COLO668 (cell line): ENCODE results near the gene NXPH2.
"Not testable (repeated sequence)": the region's sequence is repeated elsewhere in the genome, so short reads cannot be mapped to it uniquely, and the experiment has no call there.

ENCODE experiments used
- DNase-seq: peaks from one replicate; lab custom pipeline; 2025; ENCODE audit not compliant: unreplicated experiment; lab: John Stamatoyannopoulos, UW

Gene NXPH2

DNA sequence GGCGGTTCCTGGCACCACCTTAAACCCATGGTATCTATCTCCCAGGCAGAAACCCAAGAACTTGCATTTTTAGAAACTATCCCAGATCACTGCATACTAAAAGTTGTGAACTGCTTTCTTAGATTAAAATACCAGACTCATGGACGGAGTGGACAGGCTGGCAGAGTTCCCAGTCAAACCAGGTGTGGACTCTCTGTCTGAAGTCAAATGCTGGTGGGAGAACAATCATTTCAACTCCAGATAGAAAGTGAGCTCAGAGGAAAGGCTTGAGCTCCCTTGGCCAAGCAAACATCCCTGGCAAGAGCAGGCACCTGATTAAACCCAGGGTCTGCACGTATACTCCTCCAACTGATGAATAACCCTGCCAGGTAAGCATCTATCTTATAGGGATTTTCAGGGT, 19.5 kb downstream of the NXPH2 start:
- DNase-seq = no peak

DNA sequence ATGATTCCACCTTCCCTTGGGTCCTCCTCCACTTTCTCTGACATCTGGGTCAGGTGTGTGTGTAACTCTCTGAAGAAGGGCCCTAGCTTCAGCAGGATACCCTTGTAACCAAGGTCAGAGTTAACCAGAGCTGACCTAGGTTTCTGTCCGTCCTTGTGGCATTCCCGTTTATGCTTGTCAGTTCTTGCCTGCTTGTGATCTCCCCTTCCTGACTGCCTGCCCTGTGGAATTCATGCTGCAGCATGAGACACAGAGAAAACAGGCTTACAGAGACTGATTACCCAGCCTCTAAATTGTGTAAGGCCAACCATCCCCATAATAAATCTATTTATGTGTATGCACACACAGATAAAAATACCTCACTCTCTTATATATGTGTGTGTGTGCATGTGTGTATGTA, 22.8 kb downstream of the NXPH2 start:
- no peak for DNase-seq

DNA sequence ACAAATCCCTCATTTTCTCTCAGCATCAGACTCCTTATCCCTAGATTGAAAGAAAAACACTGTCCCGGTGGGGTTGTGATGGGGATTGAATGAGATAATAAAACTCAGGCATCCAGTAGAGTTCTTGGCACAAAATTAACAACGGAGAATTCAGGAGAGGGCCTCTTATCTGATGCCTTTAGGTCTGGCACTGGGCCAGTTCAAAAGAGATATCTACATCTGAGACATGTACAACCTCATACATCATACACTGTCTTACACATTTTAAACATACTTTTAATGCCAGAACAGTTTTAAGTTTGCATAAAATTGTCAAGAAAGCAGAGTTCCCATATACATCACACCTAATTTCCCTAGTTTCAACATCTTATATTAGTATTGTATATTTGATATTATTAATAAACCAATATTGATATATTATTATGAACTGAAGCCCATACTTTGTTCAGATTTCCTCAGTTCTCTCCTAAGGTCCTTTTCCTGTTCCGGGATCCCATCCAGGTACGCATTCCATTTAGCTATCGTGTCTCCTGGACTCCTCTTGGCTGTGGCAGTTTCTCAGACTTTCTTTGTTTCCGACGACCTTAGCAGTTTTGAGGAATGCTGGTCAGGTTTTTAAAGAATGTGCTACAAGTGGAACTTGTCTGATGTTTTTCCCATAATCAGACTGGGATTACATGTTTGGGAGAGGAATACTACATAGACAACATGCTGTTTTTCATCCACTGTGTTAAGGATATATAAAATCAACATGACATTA, 27.8 kb downstream of the NXPH2 start:
- DNase-seq = no peak

DNA sequence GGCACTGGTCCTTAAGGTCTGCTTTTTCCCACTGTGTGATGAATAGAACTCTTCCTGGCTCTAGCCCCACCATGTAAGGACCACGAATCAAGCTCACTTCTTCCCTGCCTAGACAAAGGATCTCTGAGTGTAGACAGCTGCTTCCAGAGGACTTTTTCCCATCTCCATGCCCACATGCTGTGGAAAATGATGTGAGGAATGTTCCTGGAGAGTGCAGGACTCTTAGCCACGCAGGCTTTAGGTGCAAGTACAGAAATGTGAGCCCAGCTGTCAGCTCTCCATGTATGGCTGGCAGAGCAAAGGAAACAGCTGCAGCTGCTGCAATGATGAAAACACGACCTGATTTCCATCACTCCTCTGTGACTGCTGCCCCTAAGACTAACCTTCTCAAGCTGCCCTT, 35.5 kb downstream of the NXPH2 start:
- peak; percentile 13 for DNase-seq

DNA sequence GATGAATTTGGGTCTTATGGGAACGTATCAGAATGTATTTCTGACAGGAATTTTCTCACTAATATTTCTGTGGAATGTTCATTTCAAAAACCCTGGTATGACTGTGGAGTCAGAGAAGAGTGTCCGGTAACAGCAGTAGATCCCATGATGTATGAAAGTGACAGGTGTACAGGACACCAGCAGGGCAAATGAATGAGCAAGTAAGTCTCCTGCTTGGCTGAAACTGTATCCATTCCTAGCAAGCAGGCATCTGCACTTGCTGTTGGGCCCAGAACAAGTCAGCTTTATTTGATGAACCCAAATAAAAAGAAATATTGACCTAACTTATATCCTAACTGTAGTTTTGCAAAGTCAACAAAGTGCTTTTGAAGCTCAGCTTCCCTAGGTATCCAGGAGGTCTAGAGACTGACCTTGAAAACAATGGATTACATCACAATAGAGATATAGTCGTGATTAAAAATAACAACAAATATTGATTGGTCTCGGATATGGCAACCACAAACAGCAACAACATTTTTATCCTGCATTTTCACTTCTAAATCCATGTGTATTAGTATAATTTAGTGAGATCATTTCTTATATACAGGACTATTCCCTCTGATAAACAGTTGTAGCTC, 37.6 kb downstream of the NXPH2 start:
- no peak for DNase-seq

DNA sequence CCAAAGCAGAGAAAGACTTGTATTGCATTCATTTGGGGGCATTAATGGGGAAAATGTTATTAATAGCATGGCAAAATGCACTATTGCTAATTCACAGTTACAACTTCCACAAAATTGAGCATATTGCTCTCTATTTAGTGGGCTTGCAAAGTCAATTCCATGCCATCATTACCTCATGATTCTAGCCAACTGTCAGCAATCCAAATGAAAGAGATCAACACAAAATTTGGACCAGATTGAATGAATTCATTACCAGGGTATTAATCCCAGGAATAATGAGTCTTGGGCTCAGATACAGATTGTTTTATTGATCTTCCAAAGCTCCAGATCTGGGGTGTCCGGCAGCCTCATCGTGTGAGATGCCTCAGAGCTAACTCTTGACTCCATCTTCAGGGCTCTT, 38.3 kb downstream of the NXPH2 start:
- no peak for DNase-seq

DNA sequence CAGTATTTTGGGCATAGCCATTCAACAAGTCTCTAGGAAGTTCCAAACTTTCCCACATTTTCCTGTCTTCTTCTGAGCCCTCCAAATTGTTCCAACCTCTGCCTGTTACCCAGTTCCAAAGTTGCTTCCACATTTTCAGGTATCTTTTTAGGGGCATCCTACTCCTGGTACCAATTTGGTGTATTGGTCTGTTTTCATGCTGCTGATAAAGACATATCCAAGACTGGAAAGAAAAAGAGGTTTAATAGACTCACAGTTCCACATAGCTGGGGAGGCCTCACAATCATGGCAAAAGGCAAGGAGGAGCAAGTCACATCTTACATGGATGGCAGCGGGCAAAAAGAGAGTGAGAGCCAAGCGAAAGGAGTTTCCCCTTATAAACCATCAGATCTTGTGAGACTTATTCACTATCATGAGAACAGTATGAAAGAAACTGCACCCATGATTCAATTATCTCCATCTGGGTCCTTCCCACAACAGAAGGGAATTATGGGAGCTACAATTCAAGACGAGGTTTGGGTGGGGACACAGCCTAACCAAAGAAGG, 43.1 kb downstream of the NXPH2 start:
- DNase-seq = not testable (repeated sequence)

DNA sequence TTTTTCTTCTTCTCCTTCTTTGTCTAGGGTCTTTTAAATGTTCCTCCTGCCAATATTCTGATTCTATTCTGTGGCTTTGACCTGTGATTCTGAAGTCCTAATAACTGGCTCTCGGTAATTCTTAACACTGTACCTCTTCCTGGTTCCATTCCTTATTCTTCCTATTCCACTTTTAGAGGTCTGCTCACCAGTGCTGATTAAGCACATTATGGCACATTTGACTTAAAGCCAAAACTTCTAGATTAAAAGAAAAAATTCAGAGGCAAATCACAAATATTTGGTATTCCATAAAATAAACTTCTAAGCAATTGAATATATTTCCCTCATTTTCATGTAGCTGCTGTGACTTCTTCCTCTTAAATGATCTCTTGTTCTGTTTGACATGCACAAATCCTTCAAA, 47.5 kb downstream of the NXPH2 start:
- no peak for DNase-seq

DNA sequence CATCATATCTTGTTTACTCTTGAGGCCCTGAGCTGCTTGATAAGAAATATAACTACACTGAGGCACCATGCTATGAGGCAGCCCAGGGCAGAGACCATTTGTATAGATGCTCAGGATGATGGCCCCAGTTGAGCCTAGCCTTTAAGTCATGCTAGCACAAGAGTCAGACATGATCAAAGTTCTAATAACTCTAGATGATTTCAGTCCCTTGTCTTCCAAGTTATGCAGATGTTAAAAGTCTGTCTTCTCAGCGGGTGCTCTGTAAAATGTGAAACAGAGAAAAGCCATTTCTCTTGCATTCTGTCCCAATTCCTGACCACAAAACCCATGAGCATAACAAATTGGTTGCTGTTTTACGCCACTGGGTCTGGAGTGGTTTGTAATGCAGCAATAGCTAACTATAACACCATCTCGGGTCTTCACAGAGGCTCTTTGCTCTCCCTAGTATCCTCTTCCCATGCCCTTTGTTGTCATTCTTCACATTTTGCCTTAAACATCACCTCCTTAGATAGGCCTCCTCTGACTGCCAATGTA, 49.6 kb downstream of the NXPH2 start:
- no peak for DNase-seq

DNA sequence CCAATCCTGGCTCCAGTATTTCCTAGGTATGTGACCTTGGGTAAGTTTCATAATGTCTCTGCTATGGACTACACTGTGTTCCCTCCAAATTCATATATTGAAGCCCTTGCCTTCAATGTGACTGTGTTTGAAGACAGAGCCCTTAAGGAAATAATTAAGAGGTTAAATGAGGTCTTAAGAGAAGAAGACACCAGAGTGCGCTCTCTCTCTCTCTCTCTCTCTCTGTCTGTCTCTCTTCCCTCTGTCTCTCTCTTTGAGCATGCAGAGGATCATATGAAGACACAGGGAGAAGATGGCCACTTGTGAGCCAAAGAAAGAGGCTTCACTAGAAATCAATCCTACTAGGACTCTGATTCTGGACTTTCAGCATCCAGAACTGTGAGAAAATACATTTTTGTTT, 52.2 kb downstream of the NXPH2 start:
- DNase-seq = no peak

DNA sequence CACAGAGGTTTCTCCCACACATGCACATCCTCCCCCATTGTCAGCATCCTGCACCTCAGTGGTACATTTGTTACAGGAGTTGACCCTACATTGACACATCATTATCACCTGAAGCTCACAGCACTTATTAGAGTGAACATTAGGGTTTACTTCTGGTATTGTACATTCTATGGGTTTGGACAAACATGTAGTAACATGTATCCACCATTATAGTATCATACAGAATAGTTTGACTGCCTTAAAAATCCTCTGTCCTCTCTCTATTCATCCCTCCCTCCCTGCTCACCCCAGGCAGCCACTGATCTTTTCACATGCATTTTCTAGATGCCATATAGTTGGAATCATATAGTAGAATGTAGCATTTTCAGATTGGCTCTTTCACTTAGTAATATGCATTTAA, 53.5 kb downstream of the NXPH2 start:
- DNase-seq = no peak

DNA sequence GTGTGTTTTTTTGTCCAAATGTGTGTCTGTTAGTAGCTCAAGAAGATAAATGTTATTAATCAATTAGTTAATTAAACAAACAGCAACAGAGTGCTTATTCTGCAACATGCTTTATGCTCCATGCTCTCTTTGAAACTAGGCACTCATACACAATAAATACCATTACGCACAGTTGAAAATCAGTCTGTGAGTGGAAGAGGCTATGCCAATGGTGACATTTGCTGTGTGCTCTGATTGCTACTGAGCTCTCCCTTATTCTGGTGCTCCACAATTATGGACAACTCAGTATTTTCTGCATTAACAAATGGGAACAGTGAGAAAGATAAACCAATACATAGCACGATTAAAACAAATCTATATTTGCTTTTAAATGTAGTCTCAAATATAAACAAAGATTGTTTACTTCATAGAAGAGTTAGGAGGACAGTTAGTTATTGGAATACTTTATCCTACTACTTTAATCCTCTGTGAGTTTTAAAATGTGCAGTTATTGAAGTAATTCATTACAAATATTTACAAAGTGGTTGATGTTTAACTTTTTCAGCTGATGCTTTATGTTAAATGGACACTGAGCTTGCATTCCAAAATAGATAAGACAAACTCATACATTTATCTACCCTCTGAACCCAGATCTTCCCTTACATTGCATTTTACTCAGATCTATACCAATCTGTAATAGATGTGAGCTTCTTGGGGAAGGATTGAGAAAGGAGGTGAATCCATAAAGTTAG, 55.3 kb downstream of the NXPH2 start:
- no peak for DNase-seq

DNA sequence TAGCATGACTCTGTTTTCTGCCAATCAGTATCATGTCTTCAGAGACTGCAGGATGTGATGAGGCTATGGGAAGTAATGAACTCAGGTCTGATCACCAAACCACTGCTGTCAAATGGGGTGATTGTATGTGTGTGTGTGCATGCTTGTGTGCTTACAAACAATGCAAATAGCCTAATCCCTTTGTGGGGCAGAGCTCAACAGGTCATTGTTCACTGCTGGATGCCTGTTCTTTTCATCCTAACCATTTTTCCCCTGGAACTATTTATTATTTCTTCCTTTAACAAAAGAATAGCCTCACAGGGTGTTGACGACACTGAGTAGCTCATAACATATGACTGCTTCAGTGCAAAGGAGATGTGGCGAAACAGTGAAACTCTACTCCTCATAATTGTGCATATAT, 55.9 kb downstream of the NXPH2 start:
- DNase-seq = no peak

DNA sequence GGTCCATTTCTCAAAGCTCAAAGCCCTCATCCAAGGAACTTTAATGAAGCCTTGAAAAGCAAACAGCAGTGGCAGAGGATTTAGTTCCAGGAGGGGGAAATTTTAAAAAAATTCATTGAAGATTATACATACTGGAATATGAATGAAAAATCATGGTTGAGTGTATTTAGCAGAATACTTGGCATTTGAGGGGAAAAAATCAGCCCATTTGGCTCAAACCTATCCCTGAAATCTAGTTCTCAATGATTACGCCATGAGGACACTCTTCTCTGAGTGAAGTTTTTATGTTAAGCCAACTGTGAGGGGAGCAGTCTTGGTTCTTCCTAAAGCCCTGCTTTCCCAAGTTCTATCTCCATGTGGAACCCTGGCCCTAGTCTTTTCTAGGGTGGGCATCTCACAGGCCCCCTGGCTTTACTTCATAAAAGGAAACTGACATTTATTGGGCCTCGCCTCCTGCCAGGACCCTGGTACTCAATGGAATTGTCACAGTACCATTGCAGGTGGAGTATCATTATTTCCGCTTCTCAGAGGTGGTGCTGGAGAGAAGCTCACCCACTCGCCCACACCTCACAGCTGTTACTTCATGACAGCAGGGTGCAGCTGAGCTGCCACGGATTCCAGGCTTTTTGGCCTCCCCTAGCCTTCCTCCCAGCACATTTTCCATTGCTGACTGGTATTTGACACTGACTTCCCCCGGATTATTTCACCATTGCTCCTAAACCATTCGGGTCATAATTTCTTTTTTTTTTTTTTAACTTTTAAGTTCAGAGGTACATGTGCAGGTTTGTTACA, 56.8 kb downstream of the NXPH2 start:
- DNase-seq = no peak

DNA sequence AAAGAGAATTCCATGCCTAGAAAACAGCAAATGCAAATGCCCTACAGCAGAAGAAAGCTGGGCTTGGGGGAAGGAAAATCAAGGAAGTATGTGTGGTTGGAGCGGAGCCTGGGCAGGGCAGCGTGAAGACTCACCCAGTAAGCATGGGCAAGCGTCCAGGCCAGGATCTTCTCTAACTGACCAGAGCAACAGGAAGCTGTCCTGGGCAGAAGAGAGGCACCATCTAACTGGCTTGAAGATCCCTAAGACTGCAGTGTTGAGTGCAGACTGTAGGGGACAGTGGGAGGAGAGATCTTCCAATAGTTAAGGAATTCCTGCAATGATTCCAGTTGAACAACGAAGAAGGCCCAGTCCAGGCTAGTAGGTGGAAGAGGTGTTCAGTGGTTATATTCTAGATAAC, 57.9 kb downstream of the NXPH2 start:
- DNase-seq = no peak

DNA sequence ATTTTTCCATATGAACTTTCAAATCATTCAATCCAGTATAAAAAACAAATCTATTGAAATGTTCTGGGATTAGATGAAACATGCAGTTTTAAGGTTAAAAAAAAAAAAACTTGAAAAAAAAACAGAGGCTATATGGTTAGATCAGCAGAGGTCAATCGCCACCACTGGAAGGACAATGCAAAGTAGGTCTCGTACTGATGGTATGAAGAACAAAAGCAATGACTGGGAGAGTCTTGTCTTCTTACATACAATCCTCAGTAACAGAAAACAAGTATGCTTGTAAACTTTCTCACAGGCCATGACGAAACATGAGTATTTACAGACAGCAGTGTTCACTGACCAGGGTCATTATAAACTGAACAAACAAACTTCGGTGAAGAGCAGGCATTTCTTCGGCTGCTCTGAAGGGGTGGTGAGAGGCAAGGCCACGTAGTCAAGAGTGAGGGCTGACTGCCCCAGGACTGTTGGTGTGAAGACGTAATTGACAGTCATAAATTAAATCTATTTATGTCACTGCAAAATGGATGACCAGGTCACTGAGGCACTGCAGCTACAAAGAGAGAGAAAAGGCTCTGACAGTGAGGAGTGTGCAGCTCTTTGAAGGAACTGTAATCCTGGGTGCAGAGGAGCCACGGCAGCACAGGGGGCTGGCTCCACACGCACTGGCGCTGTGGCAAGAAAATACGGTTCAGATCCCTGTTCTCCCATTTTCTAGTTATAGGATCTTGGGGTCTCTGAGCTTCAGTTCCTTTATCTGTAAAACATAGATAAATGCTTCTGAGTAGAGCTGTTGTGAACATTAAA, 60.0 kb downstream of the NXPH2 start:
- no peak for DNase-seq

DNA sequence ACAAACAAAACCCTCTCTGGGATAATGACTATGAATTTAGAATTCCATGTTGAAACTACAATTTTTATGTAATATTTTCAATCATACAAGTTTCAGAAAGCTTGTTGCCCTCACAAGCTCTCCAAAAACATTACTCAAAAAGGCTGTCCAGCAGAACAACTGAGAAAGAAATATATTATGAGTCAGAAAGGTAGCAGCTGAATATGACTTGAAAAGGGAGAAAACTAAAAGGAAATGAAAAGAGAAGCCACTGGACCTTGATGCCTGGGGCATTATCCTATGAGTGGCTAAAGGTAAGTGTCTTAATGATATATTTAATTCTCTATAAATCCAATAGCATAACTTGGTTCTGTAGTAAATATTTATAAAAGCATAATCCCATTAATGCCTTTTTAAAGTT, 61.8 kb downstream of the NXPH2 start:
- DNase-seq = no peak

DNA sequence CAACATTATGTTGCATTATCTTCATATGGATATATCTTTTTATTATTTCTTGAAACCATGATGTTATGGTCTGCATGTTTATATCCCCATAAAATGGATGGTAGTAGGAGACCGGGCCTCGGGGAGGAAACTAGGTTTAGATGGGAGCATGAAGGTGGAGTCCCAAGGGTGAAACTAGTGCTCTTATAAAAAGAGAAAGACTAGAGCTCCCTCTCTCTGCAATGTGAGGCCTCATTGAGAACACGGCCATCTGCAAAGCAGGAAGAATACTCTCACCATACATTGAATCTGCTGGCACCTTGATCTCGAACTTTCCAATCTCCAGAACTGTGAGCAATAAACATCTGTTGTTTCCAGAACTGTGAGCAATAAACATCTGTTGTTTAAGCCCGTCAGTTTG, 64.0 kb downstream of the NXPH2 start:
- DNase-seq = no peak

DNA sequence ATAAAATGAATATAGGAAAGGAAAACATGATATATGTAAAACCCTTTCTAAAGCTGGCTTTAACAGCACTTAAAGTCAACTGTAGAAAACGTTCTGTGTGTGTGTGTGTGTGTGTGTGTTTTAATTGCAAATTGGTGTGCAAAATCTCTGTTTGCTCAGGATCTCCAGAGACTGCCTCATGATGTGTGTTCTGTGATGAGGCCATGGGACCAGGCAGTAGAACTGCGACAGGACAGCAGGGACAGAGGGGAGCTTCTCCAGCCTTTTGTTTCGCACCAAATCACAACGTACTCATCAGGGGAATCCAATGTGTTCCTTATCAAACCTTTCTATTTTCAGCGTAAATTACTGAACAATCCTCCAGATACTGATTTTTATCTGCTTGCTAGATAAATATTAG, 66.7 kb downstream of the NXPH2 start:
- no peak for DNase-seq

DNA sequence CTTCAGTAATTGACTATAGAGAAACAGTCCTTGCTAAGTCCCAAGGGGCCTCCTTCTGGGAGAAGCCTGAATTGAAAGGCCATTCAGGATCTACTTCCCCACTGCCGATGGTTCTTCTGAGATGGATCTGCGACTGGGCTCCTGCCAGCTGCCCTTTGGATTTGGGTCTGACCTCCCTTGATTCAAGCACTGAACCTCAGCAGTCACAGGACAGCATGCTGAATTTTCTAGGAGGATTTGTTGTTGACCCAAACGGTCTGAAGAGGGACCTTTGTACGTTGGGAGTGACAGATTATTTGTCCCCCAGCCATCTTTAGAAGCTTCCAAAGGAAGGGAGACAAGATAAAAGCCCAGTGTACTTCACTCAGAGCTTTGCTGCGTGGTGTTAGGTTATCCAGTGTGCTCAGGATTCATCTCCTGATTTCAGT, 67.1 kb downstream of the NXPH2 start:
- no peak for DNase-seq
